Measurements from ENCODE around the gene DENND1A.

DNA sequence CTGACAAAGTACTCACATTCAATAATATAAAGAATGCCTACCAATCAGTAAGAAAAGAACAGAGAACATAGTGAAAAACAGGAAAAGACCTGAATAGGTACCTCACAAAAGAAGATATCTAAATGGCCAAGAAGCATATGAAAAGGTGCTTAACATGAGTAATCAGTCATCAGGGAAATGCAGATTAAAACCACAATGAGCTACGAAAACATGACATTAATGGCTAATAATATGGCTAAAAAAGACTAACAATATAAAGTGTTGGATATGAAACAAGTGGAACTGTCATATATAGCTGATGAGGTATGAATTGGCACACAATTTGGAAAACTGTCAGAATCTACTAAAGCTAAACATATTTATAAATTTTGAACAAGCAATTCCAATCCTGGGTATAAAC, 18.9 kb downstream of the DENND1A start:
- TF ChIP-seq, protein P1, sequence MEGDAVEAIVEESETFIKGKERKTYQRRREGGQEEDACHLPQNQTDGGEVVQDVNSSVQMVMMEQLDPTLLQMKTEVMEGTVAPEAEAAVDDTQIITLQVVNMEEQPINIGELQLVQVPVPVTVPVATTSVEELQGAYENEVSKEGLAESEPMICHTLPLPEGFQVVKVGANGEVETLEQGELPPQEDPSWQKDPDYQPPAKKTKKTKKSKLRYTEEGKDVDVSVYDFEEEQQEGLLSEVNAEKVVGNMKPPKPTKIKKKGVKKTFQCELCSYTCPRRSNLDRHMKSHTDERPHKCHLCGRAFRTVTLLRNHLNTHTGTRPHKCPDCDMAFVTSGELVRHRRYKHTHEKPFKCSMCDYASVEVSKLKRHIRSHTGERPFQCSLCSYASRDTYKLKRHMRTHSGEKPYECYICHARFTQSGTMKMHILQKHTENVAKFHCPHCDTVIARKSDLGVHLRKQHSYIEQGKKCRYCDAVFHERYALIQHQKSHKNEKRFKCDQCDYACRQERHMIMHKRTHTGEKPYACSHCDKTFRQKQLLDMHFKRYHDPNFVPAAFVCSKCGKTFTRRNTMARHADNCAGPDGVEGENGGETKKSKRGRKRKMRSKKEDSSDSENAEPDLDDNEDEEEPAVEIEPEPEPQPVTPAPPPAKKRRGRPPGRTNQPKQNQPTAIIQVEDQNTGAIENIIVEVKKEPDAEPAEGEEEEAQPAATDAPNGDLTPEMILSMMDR (IDR thresholded peaks at IDR 0.05): no peak
- TF ChIP-seq POLR2A (IDR thresholded peaks at IDR 0.05) (no peak), POLR2AphosphoS5 (IDR thresholded peaks at IDR 0.05) (no peak), EP300 (IDR thresholded peaks at IDR 0.05) (no peak)
